Activated T-helper 1 cell treated with Interleukin-2 at 50 U/mL for 16 hours (primary cell): Measurements from ENCODE around the gene PTPRF.
"Not testable (repeated sequence)": the region's sequence is repeated elsewhere in the genome, so short reads cannot be mapped to it uniquely, and the experiment has no call there.

Experiments
- DNase-seq: peaks from one replicate; pipeline ENCODE4 v3.0.0-alpha.2; 2020; ENCODE audit warnings: low read depth

PTPRF gene

DNA sequence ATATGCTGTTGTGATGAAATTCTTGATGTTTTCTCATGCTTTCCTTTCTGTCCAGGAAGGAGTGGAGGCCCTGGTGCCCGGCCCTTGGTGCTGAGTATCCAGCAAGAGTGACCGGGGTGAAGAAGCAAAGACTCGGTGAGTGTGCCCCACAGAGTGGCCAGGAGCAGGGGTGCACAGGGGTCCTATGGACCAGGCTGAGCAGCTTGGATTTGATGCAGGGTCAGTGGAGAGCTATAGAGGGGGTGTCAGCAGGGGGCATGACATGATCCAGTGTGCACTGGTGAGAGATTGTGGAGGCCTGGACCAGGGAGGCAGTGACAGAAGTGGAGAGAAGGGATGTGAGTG is 7.4 kb downstream of the PTPRF start:
- DNase-seq = no peak

DNA sequence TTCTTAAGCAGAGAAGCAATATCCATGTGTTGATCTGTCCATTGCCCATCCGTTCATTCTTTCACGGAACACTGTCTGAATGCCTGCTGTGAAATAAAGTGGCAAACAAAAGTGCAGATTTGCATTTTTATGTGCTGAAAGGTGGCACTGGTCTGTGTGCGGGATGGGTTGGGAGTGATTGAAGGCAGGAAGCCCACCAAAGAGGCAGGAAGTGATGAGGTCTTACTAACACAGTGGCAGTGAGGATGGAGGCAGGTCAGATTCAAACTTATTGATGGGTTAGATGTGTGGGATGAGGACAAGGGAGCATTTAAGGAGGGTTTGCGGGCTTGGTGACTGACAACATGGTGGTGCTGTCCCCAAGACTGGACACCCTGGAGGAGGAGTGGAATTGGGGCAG is 8.3 kb downstream of the PTPRF start:
- DNase-seq = no peak

DNA sequence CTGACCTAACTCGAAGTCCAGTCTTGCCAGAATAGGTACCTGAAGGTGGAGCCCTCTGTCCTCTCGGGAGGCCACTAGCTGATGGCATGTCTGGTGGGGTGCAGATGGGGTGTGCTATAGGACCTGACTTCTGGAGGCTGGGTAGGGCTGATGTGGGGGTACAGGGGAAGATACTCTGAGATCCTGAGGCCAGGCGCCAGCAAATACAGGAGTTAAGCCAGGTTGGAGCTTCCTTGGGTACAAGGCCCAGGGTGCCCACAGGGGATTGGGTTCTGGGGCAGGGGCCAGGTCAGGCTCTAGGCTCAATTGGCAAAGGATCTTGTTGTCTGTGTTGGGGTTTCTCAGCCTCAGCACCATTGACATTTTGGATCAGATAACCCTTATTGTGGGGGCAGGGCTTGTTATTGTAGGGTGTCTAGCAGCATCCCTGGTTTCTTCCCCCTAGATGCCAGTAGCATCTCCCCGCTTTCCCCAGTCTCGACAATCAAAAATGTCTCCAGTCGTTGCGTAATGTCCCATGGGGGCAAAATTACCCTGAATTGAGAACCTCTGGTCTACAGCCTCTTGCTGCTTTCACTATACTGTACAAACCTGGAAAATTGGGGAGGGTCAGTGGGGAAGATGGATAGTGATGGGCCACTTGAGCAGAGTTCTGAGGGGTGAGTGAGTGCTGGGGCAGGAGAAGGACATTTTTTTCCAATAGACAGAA is 9.2 kb downstream of the PTPRF start:
- DNase-seq = no peak

DNA sequence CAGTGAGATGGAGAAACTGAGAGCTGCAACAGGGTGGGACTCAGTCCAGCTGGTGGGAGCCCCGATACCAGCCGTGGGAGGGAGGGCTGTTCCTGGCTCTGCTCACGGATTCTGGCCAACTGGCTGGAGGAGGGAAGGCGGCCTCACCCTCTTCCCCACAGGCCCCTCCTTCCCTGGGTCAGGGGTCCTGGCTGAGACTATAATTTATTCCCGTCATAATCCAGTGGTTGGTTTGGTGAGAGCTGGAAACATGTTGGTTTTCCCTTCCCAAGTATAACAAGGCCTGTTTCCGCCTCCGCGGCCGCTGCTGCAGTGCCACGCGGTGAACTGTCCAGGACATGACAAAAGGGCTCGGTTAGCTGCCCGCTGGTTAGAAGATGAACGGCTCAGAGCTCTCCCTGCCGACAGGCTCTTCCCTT is 10.0 kb downstream of the PTPRF start:
- no peak for DNase-seq

DNA sequence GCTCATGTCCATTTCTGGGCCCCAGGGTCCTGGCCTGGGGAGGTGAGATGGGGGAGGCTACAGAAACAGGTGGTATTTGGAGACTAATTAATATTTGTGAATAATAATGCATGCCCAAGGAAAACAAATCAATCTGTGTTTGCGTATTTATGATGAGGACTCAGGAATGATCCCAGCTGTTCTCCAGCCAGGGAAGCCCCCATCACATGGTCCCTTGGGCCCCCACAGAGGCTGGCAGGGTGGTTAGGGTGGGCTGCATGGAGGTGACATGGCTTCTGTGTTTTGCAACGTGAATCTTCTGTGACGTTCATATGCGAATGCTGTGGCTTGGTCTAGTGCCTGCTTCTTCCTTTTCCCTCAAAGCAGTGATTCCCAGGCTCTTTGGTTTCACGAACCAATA is 10.5 kb downstream of the PTPRF start:
- no peak for DNase-seq

DNA sequence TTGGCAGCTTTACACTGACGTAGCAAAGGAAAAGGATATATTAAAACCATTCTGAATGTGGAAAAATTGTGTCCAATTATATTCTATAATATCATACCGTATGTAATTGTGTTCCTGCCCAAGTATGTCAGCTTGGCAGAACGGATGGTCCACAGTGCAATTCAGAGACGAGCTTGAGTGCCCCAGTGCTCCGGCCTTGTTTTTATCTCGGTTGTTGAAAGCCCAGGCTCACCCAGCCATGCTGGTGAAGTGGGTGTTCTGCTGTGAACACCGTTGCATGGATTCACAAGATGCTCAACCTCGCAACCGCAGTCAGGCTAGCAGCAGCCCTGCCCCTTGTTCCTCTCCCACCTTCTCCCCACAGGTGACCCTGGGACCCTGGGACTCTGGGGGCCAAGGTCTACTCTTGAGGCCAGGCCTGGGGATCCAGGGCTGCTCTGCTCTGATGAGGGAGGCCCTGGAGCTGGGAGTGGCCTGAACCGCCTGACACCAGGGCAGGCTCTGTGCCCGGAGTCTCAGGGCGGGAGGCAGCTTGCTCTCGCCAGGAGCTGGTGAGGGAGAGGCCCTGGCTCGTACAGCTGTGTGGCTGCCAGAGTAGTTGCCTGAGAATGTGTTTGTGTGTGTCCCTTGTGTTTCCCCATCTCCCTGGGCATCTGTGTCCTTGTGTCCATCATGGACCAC is 11.2 kb downstream of the PTPRF start:
- DNase-seq = no peak

DNA sequence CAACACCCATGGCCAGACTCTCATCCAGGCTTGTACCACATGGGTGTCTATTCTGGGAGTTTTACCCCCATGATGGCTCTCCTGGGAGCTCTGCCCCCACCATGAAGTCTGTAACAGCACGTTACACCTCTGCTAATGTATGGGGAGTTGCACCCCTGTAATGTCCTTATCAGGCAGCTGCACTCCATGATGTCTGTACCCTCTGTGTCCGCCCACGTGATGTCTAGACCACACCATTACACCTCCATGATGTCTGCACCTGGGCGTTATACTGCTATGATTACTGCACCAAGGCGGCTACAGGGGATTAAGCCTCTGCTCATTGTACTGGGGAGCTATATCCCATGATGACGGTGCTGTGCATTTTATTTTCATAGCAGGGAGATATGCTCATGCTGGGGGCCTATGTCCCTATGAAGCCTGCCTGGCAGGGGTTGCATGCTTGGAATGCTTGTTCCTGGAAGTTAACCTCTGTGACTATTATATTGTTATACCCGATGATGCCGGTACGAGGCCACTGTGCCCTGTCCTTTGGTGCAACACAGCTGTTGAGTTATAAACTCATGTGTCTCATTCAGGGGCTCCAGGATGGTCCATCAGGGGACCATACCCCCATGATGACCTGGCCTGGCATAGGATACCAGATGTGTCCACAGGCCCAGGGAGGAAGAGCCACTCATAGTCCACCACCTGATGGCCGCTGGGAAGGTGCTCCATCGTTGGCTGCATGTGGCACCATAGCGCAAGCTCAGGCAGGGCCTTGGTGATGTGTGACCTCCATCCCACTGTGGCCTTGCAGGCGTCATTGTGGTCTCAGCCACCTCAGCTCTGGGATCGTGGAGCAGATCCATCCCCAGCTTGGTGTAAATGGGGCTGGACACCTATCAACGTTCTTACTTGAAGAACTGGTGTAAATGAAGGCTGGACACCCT is 12.1 kb downstream of the PTPRF start:
- no peak for DNase-seq

DNA sequence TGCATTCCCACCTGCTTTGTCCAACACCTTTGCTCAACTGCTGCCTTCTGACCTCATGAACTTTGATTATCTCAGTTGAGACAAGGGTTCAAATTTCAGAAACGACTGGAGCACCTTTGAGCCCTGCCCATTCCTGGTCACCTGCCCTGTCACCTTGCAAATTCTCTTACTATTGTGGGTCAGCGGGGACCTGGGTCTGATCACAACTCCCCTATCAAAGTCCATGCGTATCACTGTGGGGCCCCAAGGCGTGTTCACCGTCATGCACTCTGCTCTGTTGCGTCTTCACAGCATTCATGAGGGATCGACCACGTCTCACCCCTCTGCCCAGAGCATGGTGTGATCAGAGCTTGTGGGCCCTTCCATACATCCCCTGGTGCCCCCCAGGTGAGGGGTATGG is 12.9 kb downstream of the PTPRF start:
- DNase-seq = no peak

DNA sequence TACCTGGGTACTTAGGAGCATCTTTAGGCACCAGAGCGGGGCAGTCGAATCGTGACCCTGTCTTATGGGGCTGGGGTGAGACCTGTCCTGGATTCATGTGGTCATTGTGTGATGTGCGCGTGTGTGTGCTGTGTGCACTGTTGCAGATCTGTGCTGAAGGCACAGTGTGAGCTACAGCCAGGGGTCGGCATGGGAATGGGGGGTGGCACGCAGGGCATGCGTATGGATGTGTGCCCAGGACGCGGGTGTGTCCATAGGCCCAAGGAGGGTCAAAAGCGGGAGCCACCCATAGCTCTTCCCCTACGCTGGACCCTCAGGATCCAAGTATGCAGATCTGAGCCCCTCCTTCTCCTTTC is 14.6 kb downstream of the PTPRF start:
- no peak for DNase-seq

DNA sequence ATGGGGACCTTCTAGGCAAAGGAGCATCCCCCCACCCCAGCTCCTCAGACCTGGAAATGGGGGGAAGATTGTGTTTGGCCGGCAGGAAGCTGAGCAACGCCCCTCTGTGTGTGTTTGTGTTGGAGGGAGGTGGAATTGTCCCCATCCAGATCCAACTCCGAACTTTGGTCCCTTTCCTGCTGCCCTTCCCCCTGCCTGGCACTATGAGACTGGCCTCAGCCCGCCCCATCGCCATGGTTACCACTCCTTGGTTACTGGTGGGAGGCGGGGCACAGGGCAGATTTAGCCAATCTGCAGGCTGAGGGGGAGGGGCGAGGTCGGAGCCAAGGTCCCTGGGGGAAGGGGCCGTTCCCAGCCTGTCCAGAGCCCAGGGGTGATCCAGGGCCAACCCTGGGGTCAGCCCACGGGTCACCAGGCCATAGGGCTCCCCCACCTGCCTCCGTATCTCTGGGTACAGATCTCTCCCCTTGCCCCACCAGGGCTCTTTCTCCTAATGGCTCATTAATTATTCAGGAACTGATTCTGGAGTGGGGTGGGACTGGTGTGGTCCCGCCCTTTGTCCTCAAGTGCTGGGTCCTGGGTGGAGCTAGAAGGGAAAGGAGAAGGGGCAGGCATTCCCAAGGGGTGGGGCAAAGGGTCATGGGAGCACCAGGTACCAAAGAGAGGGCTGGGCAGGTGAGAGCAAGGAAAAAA is 15.2 kb downstream of the PTPRF start:
- no peak for DNase-seq

DNA sequence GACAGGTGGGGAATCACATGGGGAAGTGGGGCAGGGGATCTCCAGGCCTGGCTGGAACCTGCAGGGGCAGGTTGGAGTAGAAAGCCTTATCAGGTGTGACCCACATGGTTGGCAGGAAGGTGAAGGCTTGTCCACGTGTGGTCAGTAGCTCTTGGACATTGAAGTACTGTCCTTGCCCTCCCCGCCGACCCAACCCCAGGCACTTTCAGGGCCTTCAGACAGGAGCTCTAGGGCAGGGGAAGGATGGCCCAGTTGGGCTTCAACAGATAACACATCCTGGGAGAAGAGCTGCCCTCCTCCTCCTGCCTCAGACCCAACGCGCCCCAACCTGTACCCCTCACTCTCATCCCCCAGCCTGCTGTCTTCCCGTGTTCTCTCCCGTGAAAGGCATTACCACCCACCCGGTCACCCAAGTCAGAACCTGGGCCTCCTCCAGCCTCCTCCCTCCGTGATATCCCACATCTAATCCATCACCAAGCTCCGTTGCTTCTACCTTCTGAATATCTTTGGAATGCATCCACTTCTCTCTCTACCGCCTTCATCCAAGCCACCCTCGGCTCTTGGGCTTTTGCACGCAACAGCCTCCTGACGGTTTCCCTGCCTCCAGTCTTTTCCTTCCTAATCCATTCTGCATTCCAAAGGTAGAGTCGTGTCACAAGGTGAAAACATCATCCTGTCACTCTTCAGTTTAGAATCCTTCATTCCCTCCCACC is 15.9 kb downstream of the PTPRF start:
- no peak for DNase-seq

DNA sequence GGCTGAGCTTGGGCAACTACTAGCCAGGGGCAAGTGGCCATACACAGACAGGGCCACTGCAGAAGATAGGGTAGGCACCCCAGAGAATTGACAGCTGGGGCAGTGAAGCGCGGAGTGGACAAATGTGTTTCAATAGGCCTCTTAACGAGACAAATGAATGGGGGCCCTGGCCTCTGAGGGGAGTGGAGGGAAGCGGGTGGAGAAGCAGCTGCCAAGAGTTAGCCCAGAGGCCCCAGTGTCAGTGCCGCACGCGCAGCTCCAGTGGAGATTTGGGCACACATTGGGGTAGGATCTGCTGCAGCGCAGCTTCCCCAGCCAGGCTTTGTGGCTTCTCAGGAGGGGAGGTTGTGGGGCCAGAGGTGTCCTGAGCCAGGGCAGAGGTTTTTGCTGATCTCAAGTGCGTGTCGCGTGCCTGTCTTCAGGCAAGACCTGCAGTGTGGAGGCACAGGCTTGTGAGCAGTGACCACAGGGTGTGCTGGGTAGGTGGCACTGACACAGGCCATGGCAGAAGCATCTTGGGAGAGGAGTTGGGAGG is 16.9 kb downstream of the PTPRF start:
- no peak for DNase-seq

DNA sequence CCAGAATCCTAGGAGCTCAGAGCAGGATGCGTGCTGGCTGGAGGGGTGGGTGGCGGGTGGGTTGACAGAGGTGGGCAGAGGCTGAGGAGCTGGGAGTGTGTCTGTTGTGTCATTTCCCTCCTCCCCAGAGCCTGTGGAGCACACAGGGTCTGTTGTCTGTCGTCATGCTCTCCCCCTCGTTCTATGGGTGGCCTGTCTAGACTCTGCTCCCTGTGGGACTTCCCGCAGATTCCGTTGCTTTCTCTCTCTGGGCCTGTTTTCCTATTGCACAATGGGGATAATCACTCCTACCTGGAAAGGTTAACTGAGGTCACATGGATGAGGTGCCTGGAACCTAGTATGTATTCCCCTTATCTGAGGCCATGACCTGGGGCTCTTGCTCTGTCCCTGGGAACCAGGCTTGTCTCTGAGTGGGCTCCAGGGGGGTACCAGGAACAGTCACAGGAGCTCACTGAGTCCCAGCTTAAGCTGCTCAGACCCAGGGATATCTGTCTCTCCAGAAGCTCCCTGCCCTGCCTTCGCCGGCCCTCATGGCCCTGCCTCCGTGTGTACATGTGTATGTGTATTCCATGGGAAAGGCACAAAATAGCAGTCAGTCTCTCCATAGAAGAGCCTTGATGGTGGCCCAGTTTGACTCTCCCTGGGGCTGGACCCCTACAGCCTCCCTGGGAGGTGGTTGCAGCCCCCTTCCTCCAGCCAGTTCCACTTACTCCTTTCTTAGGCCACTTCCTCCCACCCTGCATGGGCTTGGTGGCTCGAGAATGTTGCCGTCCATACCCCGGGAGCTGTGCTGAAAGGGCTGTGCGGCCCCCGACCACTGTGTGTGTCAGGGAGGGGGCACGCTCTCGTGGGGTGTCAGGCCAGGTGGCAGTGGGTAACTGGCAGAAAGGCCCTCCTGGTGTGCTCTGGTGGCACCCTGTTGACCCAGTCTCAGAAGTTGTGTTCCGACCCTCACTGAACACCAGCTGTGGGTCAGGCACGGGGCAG is 17.9 kb downstream of the PTPRF start:
- DNase-seq = no peak

DNA sequence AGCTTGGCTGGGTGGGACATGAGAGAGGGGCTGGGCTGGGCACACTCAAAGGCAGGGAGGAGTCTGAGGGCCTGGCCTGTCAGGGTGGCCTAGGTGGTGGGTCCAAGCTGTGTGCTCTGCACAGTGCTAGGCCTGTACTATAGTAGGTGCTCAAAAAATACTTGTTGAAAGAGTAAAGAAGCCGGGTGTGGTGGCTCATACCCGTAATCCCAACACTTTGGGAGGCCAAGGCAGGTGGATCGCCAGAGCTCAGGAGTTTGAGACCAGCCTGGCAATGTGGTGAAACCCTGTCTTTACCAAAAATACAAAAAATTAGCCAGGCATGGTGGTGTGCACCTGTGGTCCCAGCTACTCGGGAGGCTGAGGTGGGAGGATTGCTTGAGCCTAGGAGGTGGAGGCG is 18.7 kb downstream of the PTPRF start:
- not testable (repeated sequence) for DNase-seq

DNA sequence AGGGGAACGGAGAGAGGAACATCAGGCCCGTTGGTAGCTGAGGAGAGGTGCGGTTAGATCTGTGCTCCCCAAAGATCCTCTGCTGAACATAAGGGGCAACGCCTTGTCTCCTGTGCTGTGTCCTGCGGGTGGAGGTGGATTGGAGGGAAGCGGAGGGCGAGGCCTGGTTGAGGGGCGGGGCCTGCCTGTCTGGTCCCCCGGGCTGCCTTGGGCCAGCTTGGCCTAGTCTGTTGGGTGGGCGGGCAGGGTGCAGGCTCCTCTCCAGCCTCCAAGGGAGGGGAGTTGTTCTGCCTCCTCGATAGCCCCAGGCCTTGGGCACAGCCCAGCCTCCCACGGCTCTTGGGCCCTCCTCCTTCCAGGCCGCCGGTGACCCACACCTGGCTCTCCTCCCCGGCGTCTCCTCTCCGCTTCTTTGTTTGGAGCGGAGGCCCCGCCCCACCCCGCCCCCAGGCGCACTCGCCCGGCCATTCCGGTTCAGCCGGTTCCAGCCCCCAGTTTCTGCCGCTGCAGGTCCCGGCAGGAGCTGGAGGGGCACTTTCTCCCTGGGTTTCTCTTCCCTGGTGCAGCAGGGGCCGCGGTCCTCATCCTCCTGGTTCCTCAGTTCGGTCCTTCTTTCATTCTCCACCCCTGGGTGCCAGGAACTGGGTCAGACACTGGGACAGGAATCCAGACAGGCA is 19.4 kb downstream of the PTPRF start:
- no peak for DNase-seq

DNA sequence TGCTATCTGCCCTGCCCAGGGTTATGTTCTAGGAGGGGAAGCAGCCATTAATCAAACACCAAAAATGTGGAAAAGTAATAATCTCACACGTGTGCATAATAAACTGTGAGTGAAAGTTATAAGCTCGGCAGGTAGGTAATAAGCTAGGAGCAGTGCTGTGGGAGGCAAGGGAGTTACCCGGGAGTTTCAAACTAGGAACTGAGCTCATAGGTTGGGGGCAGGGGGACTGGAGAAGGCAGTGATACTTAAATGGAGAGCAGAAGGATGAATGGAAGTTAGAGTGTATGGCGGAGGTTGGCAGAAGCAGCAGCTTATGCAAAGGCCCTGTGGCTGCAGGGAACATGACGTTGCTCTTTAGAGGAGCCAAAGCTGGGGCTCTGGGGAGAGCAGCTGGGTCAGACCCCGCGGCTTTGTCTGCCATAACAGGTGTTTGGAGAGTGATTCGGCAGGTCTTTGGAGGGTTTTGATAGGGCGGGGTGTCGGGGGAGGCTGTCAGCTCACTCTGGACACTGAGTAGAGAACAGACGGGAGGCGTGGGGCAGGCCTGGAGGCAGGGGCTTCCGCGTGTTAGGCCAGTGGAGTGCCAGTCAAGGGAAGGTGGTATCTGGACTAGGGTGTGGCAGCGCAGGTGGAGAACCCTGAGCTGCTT is 20.0 kb downstream of the PTPRF start:
- no peak for DNase-seq

DNA sequence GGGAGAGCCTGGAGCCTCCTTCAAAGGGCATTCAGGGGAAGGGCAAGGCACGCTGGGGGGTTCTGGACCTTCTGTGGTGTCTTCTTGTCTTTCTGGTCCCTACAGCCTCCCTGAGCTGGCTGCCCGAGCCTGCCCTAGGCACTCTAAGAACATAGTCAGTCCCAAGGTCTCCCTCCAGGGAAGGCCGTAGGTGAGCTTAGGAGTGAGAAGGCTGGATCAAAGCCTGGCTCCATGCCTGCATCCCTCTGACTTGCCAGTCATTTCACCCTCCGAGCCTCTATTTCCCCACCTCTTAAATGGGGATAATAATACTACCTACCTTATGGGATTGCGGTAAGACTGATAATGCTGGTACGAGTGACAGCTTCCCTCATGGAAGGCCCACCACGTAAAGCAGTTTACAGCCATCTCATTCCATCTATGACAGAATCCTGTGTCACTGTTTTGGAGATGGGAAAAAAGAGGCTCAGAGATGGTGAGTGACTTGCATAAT is 20.8 kb downstream of the PTPRF start:
- no peak for DNase-seq

DNA sequence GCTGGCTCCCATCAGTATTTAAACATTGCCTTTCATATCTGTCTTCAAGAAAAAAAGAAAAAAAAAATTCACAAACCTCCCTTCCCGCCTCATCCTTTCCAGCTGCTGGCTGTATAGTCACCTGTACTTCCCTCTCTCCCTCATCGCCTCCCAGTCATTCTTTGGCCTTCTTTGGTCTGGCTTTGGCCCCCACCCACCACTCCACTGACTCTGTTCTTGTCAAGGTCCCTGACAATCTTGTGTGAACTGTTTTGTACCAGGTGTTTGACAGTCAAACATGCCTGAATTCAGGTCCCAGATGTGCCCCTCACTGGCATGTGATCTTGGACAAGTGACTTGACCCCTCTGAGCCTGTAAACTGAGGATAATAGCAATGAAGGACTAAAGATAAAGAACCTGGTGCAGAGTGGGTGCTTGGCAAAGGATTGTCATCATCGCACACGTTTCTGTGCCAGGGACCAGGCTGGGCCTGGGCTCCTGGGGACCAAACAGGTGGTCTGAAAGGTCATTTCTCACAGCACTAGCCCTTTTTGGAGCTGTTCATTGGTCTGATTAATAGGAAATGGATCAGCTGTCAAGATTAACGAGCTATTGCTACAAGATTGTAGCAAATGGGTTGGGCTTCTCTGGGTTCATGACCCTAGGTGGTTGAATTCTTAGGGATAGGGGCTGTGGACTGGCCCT is 21.5 kb downstream of the PTPRF start:
- DNase-seq = no peak
